Measurements from ENCODE around the gene RHEB.

The RHEB gene

DNA sequence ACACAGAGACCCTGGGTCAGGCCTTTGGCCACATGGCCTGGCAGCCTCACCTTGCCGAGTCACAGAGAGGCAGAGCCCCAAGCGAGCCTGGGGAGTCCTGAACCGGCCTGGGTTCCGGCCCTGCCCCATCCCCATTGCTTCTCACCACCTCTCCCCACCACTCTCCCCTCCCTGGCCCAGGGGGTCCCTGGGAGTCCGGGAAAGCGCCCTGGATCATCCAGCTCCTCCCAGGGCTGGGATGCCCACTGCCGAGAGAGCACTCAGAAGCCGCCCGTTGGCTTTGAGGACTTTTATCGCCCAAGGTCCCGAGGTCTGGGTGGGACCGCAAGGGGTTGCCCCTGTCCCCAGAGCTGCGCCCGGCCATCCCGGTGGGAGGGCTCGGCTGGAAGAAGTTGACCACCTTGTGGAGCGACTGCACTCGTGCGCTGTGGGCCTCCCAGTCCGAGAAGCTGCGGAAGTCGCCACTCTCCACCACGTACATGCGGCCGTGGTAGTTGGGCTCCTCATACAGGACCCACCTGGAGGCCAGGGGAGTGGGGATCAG lies 87.9 kb downstream of the RHEB start:
- no peak for DNase-seq (ENCODE audit: low read depth)

DNA sequence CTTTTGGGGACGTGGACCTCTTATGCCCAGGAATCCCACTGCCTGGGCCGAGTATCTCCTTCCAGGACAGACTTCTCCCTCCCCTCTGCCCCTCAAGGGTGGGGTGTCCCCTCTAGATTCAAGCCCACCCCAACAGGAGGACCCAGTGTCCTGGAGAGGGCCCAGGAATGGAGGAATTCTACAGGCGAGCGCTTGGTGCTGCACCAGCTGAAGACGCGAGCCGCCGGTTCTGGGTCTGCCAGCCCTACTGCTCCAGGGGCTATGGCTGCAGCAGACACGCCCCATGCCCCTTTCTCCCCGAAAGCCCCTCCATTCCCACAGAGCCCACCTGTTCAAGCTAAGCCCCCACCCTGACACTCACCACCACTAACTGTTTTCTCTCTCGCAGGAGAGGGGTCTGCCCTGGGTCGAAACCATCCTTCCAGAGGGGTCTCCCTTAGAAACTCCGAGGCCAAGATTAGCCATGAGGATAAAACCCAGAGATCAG lies 88.4 kb downstream of the RHEB start:
- no peak for DNase-seq (ENCODE audit: low read depth)

DNA sequence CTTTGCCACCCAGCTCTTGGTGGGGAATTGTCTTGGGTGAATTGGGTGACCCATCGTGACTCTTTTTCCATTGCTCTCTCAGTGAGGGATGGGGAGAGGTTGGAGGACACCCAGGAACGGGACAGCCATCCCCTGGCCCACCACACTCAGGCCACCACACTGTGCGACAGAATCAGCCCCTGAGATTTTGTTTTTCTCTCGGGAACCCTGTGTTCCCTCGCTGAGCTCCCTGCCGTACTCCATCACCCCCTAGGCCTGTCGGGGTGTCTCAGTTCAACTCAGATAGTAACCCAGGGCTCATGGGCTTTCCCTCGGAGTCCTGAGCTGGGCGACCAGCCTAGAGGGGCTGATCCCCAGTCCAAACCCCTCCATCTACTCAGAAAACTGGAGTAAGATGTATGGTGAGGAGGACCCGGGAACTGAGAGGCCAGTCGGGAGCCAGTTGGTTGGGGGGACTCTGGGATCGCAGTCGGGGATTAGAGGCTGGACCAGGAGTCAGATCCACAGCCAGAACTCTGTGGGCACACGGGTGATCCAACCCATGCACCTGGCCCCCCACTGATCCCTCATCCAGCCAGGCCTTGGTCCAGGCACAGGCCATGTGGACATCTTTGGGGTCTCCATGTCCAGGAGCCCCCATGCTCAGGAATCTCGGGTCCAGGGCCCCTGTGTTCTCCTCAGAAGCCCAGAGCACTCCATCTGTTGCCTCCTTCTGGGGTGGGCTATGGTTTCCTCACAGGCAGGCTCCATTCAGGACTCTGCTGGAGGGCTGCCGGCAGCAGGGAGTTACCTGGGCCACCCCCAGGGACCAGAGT lies 89.1 kb downstream of the RHEB start:
- DNase-seq (ENCODE audit: low read depth) = no peak

DNA sequence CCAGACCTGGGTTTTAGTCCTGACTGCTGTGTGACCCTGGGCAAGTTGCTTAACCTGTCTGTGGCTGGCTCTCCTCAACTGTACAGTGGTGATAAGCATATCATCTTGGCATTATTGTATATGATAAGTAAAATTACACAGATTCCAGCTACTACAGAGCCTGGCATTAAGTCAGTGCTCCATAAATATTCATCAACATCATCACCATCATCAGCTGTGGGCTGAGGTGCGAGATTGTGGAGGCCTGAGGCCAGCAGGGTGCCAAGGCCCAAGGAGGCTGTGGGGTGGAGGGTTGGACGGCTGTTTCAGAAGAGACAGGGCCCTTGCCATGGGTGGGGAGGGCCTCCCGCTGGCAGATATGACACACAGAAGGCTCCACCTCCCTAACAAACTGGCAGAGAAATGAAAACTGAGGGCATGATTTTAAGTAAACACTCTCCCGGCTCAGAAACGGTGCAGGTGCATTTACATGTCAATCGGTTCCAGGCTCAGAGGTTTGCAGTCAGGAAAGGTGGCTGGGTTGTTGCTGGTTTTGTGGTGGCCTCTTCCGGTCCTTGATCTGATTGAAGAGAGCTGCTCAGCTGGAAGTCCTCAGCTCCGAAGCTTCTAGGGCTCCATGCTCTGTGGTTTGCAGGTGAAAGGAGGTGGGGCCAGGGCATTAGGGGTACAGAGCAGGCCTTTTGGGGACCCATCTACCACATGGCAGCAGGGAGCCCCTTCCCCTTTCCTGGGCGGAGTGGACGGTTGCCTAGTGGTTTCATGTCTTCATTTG lies 89.9 kb downstream of the RHEB start:
- no peak for DNase-seq (ENCODE audit: low read depth)

DNA sequence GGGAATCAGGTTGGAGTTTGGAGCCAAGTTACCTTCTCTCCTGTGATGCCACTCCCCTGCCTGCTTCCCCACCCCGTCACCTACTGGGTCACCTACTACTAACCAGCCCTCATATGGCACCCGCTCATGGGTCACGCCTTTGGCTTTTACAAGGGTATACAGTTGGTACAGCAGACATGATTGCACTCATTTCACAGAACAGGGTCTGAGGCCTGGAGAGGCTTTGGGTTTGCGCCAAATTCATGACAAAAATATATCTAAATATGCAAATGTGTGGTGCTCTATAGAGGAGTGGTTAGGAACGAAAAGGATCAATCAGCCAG lies 90.5 kb downstream of the RHEB start:
- no peak for DNase-seq (ENCODE audit: low read depth)

DNA sequence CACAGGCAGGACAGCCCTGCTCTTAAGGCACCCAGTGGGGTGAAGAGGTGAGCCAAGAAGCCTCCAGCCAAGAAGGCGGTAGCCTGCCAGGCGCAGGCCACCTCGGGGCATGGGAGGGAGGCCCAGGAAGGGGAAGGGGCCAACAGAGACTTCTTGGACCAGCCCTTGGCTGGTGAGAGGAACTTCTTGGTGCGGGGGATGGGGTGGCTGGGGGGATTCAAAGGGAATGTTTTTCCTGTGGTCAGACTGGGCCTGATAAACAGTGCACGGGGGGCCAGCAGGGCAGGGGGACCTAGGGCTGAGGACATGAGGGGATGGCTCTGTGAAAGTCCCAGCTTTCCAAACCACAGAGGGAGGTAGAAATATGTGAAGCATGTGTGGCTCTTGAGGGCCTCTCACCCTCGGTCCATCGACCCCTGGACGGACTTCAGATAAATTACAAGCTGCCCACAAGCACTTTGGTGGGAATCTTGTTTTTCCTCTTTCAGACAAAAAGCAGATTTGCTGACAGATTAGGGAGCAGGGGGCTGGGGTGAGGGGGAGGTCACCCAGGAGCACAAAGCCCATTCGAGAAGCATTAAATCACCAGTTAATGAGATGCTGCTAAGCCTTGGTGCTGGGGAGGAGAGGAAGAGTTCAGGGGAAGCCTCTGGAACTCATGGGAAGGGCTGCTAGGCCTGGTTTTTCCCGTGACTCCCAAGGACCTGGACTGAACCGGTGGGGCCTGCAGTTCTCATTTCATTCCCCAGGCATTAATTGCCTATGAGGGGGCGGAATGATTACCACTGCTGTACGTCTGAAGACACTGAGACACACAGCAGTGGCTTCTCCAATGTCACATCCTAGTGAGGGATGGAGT lies 91.1 kb downstream of the RHEB start:
- DNase-seq (ENCODE audit: low read depth) = no peak

DNA sequence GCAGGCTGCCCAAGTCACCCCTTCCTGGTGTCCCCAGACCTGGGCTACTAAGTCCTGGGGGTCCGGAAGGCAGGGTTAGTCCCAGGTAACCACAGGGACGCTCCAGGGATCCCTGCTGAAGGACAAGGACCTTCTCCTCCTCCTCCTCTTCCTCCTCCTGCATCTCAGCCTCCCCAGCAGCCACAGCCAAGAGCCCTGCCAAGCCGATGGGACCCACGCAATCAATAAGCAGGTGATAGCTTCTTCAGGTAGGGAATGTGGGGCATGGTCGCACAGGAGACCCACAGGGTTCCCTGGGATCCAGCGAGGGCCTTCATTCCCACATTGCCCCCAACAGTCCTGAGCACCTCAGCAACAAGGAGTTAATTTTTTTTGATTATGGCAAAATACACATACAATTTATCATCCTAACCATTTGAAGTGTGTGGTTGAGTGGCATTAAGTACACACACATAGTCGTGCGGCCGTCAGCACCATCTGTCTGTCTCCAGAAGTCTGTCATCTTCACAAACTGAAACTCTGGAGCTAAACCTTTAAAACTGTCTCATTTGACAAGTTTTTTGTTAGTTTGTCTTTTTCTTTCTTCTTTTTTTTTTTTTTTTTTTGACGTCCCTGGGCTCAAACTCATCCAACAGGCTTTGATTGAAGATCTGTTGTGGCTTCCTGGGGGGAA lies 91.9 kb downstream of the RHEB start:
- DNase-seq (ENCODE audit: low read depth) = no peak

DNA sequence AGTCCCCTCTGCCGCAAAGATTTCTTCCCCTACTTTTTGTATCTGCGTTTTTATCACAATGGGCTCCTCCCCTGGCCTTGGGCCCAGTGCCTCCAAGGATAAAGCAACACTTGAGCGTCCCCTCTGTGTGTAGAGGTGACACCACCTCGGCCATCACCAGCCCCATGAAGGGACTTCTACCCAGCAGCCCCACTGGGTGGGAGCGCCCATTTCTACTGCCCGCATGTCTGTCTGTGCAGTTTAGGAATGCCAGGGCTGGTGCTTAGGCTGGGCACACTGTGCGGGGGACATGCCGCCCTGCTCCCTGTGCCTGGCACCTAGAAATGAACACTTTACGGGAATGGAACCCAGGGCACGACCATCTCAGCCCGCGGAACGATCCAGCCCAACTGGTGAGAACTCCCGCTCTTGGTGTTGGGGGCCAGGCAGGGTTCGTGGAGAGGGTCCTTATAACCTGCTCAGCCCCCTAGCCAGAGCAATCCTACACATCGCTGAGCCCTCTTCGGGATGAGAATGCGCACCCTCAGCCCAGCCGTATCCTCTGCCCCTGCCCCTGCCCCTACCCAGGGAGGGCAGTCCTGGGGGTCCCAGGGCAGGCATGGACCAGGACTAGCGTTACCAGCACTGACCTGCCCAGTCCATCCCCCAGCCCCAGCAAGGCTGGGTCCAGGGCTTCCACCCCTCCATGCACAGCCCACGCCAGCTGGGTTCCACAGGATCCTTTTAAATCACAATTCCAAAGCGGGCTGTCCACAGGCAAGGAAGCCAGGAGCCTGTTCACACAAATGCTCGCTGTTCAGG lies 92.6 kb downstream of the RHEB start:
- DNase-seq (ENCODE audit: low read depth) = no peak

DNA sequence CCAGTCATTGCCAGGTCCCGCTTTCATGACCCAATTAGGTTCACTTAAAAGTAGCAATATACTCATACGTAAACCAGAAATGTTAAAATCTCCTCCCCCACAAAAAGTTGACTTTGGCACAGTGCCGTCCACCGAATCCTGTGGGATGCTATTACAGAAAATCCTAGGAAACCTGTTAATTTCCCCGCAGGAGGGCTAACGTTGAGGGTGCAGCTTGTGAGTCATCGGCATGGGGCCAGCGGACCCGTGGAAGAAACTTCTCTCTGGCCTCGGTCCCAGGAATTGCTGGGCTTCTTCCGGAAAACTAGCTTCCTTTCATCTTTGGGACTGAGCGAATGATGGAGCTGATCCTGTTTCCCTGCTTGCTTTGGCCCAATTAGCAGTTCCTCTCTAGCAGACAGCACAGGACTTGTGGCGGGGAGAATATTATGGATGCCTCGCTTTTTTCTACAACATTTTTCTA lies 93.2 kb downstream of the RHEB start:
- no peak for DNase-seq (ENCODE audit: low read depth)

DNA sequence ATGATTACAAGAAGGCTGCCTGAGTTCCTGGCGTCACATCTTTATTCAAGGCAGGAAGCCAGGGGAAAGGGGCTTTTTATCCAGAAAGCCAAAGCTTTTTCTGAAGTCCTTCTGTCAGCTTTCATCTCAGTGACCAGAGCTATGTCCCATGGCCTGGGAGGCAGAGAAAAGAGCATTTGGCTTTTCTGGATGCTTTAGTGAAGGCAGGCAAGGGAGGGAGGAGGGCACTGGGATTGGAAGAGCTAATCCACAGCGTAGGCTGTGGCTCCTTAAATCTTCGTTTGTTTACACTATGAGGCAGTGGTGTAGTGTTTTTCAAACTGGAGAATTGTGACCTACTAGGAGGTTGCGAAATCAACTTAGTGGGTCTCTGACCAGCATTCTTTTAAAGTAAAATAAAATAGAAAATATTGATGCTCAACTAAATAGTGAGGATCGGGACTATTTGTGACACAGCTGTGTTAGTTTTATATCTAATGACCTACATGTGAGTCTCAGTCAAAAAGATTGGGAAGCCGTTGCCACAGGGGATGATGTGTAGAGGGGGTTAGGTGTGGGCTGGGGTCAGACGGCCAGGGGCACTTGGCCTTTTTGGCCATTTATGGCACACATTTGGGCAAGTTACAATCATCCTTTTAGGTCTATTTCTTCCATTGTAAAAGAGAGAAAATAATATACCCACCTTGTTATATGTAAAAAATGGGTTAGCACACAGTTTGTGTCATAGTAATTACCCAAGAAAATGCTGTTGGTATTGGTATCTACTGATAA lies 93.8 kb downstream of the RHEB start:
- no peak for DNase-seq (ENCODE audit: low read depth)

DNA sequence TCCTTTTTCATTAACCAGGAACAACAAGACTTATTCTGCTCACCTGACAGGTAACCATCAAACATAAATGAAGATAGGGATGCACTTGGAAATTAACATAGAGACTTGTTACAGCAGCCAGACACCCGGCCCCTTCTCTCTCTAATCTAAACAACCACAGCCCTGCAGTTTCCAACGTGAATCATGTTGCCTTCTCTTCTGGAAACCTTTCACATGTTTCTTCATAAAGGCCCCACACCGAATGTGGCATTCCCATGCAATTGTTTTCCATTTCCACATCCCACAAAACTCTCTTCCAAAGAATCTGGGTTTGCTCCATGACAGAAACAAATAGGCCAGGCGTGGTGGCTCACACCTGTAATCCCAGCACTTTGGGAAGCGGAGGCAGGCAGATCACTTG lies 94.9 kb downstream of the RHEB start:
- no peak for DNase-seq (ENCODE audit: low read depth)

DNA sequence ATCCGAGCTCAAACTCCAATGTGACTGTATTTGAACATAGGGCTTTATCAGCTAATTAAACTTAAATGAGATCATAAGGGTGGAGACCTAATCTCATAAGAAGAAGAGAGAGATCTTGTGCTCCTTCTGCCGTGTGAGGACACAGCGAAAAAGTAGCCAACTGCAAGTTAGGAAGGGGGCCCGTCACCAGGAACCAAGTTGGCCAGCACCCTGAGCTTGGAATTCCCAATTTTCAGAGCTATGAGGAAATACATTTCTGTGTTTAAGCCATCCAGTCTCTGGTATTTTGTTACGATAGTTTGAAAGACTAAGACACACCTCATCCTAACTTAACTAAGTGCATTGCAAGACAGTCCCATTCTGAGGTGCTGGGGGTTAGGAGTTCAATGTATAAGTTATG lies 95.8 kb downstream of the RHEB start:
- DNase-seq (ENCODE audit: low read depth) = no peak

DNA sequence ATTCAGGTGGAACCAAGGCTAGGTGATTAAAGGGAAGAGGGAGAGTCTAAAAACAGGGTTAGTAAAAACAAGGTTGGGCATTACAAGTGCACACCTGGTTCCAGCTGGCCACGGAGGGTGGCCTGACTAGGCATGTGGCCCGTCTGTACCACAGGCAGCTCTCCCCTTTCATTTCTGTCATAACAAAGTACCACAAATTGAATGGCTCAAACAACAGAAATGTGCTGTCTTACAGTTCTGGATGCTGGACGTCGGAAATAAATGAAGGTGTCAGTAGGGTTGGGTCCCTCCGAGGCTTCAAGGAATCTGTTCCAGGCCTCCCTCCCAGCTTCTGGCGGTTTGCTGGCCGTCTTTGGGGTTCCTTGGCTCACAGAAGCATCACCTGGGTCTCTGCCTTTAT lies 96.5 kb downstream of the RHEB start:
- DNase-seq (ENCODE audit: low read depth) = no peak

DNA sequence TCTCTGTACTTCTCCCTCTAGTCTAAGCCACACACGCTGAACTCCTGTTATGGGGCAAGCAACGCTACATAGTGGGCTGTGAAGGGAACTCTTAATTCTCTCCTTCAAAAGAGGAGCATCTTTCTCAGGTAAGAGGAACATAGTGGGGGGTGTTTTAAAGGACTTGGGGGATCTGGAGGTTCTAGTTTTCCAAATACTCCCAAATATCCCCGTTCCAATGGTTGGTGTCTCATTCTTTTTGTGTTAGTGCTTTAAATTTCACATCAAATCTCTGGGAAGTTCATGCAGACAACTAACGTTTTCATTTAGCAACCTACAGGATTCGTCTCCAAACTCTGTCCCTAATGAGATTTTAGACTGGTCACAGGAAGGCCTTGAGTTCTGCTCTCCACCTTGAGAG lies 97.5 kb downstream of the RHEB start:
- DNase-seq (ENCODE audit: low read depth) = no peak

DNA sequence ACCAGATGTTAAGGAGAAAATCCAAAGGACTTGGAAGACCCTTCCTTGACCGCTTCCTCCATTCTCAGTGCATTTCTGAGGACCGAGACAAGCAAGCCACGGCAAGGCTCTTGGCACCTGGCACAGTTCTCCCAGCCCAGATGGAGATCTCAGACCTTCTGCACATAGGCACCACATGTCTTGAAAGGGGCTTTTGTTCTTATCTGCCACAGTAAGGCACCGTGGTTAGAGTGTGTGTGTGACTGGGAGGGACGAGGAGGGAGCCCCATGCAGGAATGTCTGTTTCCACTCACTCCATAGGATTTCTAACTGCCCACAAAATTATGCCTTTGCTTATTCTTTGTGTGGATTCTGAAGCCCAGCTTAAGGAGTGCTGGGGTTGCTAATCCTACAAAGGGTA lies 99.6 kb downstream of the RHEB start:
- no peak for DNase-seq (ENCODE audit: low read depth)

DNA sequence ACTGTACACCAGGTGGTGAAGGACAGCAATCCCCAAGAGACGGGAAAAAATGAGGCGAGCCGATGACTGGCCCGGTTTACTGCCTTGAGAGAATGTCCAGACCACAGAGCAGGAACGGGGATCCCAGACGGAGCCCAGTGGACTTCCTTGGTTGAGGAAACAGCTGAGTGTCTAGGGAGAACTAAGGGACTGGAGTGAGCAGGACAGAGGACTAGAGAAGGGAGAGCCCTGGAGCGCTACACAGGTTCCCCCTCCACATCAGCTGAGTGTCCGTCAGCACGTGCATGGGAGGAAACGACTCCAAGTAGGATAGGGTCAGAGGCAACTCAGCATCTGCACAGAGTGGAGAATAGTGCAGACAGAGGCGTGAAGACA lies 102.8 kb downstream of the RHEB start:
- no peak for DNase-seq (ENCODE audit: low read depth)

DNA sequence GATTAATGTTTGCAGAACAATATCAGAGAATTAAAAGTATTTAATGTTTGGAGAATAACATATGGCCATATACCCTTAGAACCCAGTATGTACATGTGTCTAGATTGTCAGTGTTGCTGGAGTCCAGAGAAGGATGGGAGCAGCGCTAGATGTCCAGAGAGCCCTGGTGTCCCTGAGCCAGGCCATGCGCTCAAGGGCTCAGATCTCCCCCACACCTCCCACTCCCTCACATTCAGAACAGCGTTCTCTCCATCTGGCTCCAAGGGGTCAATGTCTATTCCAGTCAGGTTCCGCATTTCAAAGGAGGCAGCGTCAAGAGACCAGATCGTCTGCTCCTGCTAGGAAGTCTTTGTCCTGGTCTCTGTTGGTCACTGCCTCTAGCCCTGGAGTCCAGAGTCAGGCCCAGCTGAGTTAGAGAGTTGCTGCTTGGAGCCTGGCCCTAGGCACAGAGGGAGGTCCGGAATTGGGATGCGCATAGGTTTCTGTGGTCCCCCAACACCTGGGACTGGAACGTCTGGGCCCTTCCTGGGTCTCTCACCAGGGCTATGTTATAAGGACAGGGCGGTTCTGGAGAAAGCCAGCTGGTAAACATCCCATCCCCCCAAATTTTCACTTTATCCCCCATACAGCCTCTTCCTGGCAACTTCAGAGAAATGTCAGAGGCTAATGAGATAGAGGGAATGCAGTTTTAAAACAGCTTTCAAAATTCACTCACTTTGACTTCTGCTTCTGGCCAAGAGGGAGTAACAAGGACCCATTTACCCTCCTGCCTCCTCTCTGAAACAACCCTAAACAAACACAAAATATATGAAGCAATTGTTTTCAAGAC lies 103.4 kb downstream of the RHEB start:
- DNase-seq (ENCODE audit: low read depth) = no peak
